HepG2 (cell line): Measurements from ENCODE around the gene PHACTR3.

Experiments
- ATAD3A ChIP-seq: sonication (generic); formaldehyde crosslinking; IDR thresholded peaks from 2 replicates; pipeline ENCODE4 v1.4.0; 2020; ENCODE audit warnings: missing genetic modification reagents
- KLF9 ChIP-seq: IDR thresholded peaks from 2 replicates; pipeline ENCODE4 v1.6.1; 2016; ENCODE audit warnings: low read depth
- NFIC ChIP-seq: IDR thresholded peaks from 2 replicates; pipeline ENCODE4 v1.6.1; 2012; ENCODE audit warnings: mild to moderate bottlenecking, low read length, inconsistent platforms
- POLR2AphosphoS5 ChIP-seq: IDR thresholded peaks from 2 replicates; pipeline ENCODE4 v1.6.1; 2012; ENCODE audit warnings: low read depth, low read length
- ZFP1 ChIP-seq: IDR thresholded peaks from 2 replicates; pipeline ENCODE4 v1.6.1; 2016
- ZNF207 ChIP-seq: fragments of 450-650 bp; IDR thresholded peaks from 2 replicates; pipeline ENCODE4 v1.6.1; 2016; ENCODE audit warnings: antibody characterized with exemption, borderline replicate concordance
- ZNF274 ChIP-seq: sonication (generic); formaldehyde crosslinking; IDR thresholded peaks from 2 replicates; pipeline ENCODE4 v1.5.1; 2020; ENCODE audit warnings: mild to moderate bottlenecking, missing genetic modification reagents
- ZNF383 ChIP-seq: sonication (generic); formaldehyde crosslinking; IDR thresholded peaks from 2 replicates; pipeline ENCODE4 v1.4.0; 2020; ENCODE audit warnings: missing genetic modification reagents, mild to moderate bottlenecking, borderline replicate concordance
- TF ChIP-seq, protein P1 (sequence below): sonication (generic); formaldehyde crosslinking; IDR thresholded peaks from 2 replicates; pipeline ENCODE4 v1.4.0; 2020; ENCODE audit warnings: low read depth, missing genetic modification reagents

DNA sequence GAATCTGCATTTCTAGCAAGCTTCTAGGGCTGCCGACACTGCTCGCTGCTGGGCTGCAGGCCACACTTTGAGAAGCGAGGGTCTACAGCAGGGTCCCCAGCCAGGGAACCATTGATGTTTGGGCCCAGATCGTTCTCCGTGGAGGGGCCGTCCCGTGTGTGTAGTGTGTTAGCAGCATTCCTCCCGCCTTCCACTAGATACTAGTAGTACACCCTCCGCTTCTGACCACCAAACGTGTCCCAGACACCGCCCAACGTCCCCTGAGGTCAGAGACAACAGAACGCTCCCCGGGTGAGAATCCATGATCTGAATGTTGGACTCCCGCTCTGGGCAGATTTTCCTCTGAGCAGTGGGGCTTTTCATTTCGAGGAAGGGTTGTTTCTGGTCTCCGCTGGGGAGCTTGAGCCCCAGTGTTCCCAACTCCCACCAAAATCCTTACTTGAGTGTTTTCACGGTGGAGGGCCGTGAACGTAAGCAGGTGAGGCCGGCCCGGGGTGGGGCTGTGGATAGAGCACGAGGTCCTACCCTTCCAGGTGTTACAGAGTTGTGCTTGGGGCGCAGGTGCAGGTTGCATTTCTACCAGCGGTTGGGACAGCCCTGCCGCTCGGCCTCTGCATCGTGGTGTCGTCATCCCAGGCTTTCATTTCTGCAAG is 204.5 kb downstream of the PHACTR3 start:
- TF ChIP-seq ZNF207 (no peak), ZNF274 (CRISPR knock-in tag) (no peak), ZNF383 (no peak), POLR2AphosphoS5 (no peak), KLF9 (CRISPR knock-in tag) (no peak), ZFP1 (CRISPR knock-in tag) (no peak), NFIC (no peak), ATAD3A (CRISPR knock-in tag) (no peak)
- TF ChIP-seq, protein P1, sequence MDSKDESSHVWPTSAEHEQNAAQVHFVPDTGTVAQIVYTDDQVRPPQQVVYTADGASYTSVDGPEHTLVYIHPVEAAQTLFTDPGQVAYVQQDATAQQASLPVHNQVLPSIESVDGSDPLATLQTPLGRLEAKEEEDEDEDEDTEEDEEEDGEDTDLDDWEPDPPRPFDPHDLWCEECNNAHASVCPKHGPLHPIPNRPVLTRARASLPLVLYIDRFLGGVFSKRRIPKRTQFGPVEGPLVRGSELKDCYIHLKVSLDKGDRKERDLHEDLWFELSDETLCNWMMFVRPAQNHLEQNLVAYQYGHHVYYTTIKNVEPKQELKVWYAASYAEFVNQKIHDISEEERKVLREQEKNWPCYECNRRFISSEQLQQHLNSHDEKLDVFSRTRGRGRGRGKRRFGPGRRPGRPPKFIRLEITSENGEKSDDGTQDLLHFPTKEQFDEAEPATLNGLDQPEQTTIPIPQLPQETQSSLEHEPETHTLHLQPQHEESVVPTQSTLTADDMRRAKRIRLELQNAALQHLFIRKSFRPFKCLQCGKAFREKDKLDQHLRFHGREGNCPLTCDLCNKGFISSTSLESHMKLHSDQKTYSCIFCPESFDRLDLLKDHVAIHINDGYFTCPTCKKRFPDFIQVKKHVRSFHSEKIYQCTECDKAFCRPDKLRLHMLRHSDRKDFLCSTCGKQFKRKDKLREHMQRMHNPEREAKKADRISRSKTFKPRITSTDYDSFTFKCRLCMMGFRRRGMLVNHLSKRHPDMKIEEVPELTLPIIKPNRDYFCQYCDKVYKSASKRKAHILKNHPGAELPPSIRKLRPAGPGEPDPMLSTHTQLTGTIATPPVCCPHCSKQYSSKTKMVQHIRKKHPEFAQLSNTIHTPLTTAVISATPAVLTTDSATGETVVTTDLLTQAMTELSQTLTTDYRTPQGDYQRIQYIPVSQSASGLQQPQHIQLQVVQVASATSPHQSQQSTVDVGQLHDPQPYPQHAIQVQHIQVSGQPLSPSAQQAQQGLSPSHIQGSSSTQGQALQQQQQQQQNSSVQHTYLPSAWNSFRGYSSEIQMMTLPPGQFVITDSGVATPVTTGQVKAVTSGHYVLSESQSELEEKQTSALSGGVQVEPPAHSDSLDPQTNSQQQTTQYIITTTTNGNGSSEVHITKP (CRISPR knock-in tag) = no peak
